Measurements from ENCODE around the gene SMARCAD1.
A peak's percentile ranks its signal among the peaks of the same experiment; 100 is the strongest.

The SMARCAD1 gene

DNA sequence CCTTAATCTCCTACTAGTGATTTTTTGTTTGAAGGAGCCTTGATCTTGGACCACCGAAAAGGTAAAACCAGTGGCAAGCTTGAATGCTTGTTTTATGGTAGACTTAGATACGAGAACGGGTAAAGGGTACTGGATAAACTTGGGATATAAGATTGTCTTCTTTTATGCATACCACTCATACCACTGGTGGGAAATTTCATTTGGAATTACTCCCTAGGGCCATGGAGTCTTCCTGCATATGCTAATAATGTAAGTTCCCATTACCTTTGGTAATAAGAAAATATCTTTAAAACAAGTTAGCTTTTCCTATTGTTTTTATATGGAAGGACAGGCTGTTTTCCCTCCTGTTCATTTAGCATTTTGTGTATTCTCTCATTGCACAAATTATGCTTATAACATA is 11.7 kb downstream of the SMARCAD1 start:
- Histone ChIP-seq H3K27me3 (no peaks in the 10 kb centered on the region), H3K9me3 (replicated peaks in 1 of 11) (no peaks in the 10 kb centered on the region; a peak in 1 of 22 replicates), H3K4me1 (no peaks in the 10 kb centered on the region), H3K4me3 (no peak overlapping the region), H3K27ac (no peak overlapping the region), H3K9ac (no peak overlapping the region), H4K20me1 (peaks cover 0 to 85% (median 22%) of the 10 kb centered on the region in 11 experiments; a peak in 15 of 22 replicates), H3K4me2 (no peak overlapping the region), H3K36me3 (peaks cover 67 to 98% (median 80%) of the 10 kb centered on the region in 11 experiments)
- no peak for TF ChIP-seq Cebpa-rat (IDR thresholded peaks at IDR 0.05)

DNA sequence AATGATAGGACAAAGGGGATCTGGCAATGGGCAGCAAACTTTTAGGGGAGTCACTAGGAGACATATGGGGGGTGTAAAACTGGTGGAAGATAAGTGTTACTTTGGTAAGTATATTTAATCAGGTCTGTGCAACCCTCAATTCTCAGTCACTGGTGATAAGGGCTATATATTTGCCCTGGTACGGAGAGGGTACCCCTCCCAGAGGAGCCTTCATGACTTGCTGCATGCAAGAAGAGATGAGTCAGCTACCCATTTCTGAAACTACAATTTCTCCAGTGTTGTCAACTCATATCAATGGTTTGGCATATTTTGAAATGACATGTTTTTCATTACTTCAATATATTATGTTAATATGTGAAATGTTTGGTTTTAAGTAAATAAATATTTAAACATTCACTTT is 14.3 kb downstream of the SMARCAD1 start:
- no peak overlapping the region for H3K4me2 ChIP-seq
- TF ChIP-seq Cebpa-rat (IDR thresholded peaks at IDR 0.05): no peak
- H3K9ac ChIP-seq: no peak overlapping the region
- H3K4me3 ChIP-seq: no peak overlapping the region
- H3K9me3 ChIP-seq (replicated peaks in 1 of 11): no peaks in the 10 kb centered on the region
- H3K27me3 ChIP-seq: no peaks in the 10 kb centered on the region
- peaks cover 0 to 89% (median 28%) of the 10 kb centered on the region in 11 experiments; a peak in 13 of 22 replicates for H4K20me1 ChIP-seq
- H3K27ac ChIP-seq: no peak overlapping the region
- H3K36me3 ChIP-seq: peaks cover 59 to 95% (median 75%) of the 10 kb centered on the region in 11 experiments
- no peaks in the 10 kb centered on the region for H3K4me1 ChIP-seq

DNA sequence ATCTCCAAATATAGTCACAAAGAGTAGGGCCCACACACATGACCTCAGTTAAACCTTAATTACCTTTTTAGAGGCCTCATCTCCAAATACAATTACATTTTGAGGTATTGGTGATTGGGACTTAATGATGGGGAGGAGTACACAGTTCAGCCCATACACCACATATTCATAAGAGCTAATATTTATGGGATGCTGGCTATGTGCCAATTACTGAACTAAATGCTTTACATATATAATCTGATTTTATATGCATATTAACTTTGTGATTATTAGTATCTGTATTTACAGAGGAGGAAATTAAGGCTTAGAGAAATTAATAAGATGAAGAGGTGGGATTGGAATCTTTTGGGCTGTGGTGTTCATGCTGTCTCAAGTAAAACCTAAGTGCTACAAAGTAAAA is 17.8 kb downstream of the SMARCAD1 start:
- Histone ChIP-seq H3K4me1 (peaks cover 0 to 8% (median 0%) of the 10 kb centered on the region in 10 experiments; a peak in 2 of 20 replicates), H4K20me1 (peaks cover under 1 to 71% (median 17%) of the 10 kb centered on the region in 11 experiments; a peak in 14 of 22 replicates), H3K36me3 (peaks cover 51 to 93% (median 76%) of the 10 kb centered on the region in 11 experiments), H3K4me3 (no peak overlapping the region), H3K9me3 (replicated peaks in 1 of 11) (no peaks in the 10 kb centered on the region), H3K4me2 (no peak overlapping the region), H3K27me3 (no peaks in the 10 kb centered on the region), H3K27ac (no peak overlapping the region), H3K9ac (no peak overlapping the region)
- TF ChIP-seq Cebpa-rat (IDR thresholded peaks at IDR 0.05): no peak

DNA sequence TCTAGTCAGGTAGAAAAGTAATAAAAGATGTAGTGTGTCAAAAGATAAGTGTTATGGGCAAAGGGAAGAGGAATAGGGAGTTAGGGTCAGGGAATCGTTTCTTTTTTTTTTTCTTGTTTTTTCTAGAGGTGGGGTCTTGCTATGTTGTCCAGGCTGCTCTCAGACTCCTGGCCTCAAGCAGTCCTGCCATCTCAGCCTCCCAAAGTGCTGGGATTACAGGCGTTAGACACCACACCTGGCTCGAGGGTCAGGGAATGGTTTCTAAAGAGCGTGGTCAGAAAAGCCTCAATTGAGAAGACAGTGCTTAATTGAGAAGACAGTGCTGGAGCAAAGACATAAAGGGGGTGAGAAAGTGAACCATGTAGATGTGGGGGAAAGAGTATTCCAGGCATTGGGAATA is 19.1 kb downstream of the SMARCAD1 start:
- TF ChIP-seq Cebpa-rat (IDR thresholded peaks at IDR 0.05): no peak
- Histone ChIP-seq H3K27me3 (no peaks in the 10 kb centered on the region), H3K36me3 (peaks cover 53 to 93% (median 79%) of the 10 kb centered on the region in 11 experiments), H3K4me1 (peaks cover 0 to 8% (median 0%) of the 10 kb centered on the region in 10 experiments; a peak in 2 of 20 replicates), H3K9ac (no peak overlapping the region), H3K9me3 (replicated peaks in 1 of 11) (no peaks in the 10 kb centered on the region), H3K4me3 (no peak overlapping the region), H3K4me2 (no peak overlapping the region), H4K20me1 (peaks cover 4 to 74% (median 17%) of the 10 kb centered on the region in 11 experiments; a peak in 15 of 22 replicates), H3K27ac (no peak overlapping the region)

DNA sequence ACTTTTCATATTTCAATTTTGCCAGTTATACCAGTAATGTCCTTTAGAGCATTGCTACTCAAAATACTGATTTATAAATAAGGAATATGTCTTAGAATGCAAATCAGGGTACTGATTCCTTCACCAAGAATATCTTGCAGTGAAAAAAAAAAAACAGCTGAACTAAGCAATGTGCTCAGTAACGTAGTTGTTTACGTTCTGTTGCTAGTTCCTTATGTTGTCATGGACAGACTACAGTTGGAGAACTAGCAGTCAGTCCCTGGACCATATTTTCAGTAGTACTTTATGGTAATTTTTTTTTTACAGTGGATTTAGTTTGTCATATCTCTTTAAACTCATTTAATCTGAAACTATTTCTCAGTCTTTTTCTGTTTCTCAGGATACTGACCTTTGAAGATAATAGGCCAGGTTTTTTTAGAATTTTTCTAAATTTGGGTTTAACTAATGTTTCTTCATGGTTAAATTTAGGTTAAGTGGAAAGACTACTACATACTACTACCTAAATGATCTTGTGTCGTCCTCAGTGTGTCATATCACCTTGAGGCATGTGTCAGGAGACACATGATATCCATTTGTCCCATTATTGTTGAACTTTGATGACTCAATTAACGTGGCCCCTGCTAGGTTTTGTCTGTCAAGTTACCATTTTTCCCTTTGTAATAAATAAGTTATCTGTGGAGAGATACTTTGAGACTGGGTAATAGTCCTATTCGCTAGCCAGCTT is 21.0 kb downstream of the SMARCAD1 start:
- Histone ChIP-seq H3K9me3 (replicated peaks in 1 of 11) (no peaks in the 10 kb centered on the region), H3K9ac (no peak overlapping the region), H3K4me1 (peaks cover 0 to 13% (median 0%) of the 10 kb centered on the region in 10 experiments; a peak in 5 of 20 replicates), H3K36me3 (peaks cover 54 to 93% (median 78%) of the 10 kb centered on the region in 11 experiments), H3K4me2 (no peak overlapping the region), H3K27me3 (no peaks in the 10 kb centered on the region), H3K4me3 (no peak overlapping the region), H4K20me1 (peaks cover 4 to 70% (median 17%) of the 10 kb centered on the region in 11 experiments; a peak in 15 of 22 replicates), H3K27ac (0 out of 22 replicates have a peak overlapping the region, but pooled peaks of 1 of the 11 experiments have one; percentile 5)
- no peak for TF ChIP-seq Cebpa-rat (IDR thresholded peaks at IDR 0.05)

DNA sequence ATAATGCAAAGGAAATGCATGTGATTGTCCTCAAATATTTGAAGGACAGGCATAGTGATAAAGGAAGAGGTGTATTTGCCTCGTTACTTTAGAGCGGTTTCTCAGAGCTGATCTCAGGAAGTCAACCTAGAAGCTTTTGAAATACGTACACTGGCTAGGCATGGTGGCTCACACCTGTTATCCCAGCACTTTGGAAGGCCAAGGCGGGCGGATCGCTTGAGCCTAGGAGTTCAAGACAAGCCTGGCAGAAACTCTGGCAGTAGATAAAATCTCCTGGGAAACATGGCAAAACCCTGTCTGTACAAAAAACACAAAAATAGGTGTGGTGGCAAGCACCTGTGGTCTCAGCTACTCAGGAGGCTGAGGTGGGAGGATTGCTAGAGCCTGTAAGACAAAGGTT is 24.9 kb downstream of the SMARCAD1 start:
- no peak overlapping the region for H3K27ac ChIP-seq
- TF ChIP-seq Cebpa-rat (IDR thresholded peaks at IDR 0.05): no peak

DNA sequence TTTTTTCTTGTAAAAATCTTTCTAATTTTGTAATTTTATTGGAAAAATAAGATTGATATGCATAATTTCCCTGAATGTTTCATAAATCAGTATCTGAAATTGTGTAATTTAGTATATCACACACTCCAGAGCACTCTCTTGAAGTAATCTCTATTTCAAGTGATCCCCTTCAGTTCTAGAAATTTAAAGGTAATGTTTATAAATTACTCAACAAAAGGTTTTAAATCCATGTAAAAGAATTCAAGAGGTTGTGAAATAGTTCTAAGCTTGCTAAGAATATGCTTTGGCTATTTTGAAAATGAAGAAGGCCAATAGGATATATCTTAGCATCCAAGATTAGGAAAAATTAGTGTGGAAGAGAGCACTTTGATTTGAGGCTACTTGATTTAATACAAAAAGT is 28.2 kb downstream of the SMARCAD1 start:
- no peak for TF ChIP-seq Cebpa-rat (IDR thresholded peaks at IDR 0.05)
- Histone ChIP-seq H3K9ac (no peak overlapping the region), H3K4me1 (peaks cover 0 to 13% (median 0%) of the 10 kb centered on the region in 10 experiments; a peak in 5 of 20 replicates), H3K27me3 (no peaks in the 10 kb centered on the region), H3K4me3 (no peak overlapping the region), H3K9me3 (replicated peaks in 1 of 11) (no peaks in the 10 kb centered on the region), H3K4me2 (no peak overlapping the region), H3K36me3 (peaks cover 79 to 100% (median 87%) of the 10 kb centered on the region in 11 experiments), H4K20me1 (peaks cover 0 to 27% (median 5%) of the 10 kb centered on the region in 11 experiments; a peak in 8 of 22 replicates), H3K27ac (no peak overlapping the region)

More for the DNA sequence above, 24.9 kb downstream of the SMARCAD1 start:
- Histone ChIP-seq H3K4me3 (no peak overlapping the region), H3K9me3 (replicated peaks in 1 of 11) (no peaks in the 10 kb centered on the region), H3K4me2 (no peak overlapping the region), H3K27me3 (no peaks in the 10 kb centered on the region), H3K36me3 (peaks cover 68 to 98% (median 84%) of the 10 kb centered on the region in 11 experiments), H3K4me1 (peaks cover 0 to 16% (median 0%) of the 10 kb centered on the region in 10 experiments; a peak in 5 of 20 replicates), H3K9ac (no peak overlapping the region), H4K20me1 (peaks cover under 1 to 37% (median 9%) of the 10 kb centered on the region in 11 experiments; a peak in 12 of 22 replicates)

DNA sequence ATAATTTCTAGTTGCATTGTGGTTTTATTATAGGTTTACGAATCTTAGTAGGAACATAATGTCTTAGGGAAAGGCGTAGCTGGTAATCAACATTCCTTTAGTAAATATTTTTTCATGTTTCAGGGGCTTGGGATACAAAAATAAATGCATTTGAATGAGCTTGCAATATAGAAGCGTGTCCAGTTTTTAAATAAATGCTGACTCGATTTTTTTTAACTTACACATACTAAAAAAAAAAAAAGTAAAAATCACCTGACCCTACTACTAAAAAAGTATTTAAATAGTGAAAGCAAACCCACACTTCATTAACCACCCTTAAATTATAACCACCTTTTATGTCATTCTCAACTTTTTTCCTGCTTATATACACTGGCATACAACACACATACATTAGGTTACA is 29.6 kb downstream of the SMARCAD1 start:
- Histone ChIP-seq H3K27me3 (no peaks in the 10 kb centered on the region), H3K4me3 (no peak overlapping the region), H3K4me1 (peaks cover 0 to 13% (median 0%) of the 10 kb centered on the region in 10 experiments; a peak in 5 of 20 replicates), H3K27ac (no peak overlapping the region), H3K9me3 (replicated peaks in 1 of 11) (no peaks in the 10 kb centered on the region), H3K36me3 (peaks cover 81 to 100% (median 88%) of the 10 kb centered on the region in 11 experiments), H3K4me2 (no peak overlapping the region), H4K20me1 (peaks cover 0 to 14% (median 5%) of the 10 kb centered on the region in 11 experiments; a peak in 3 of 22 replicates), H3K9ac (no peak overlapping the region)
- no peak for TF ChIP-seq Cebpa-rat (IDR thresholded peaks at IDR 0.05)

DNA sequence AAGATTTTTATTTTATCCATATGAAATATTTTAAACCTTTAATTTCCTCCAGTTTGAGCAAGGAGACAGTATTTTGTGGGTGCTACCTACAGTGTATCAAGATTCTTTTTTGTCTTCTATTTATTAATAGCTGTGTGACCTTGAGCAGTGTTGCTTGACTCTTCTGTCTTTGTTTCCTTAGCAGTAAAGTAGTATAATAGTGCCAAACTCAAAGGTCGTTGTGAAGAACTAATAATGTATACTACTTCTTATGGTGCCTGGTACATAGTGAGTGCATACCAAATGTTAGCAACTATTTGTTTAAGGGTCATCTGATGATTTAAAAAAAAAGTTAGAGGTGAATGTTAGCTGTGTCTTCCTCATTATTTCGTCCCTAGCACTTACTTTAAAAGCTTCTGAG is 30.5 kb downstream of the SMARCAD1 start:
- Histone ChIP-seq H3K9me3 (replicated peaks in 1 of 11) (no peaks in the 10 kb centered on the region), H3K4me2 (no peak overlapping the region), H3K27ac (no peak overlapping the region), H4K20me1 (peaks cover 0 to 14% (median 0%) of the 10 kb centered on the region in 11 experiments; a peak in 3 of 22 replicates), H3K36me3 (peaks cover 82 to 100% (median 93%) of the 10 kb centered on the region in 11 experiments), H3K4me1 (peaks cover 0 to 7% (median 0%) of the 10 kb centered on the region in 10 experiments; a peak in 5 of 20 replicates), H3K9ac (no peak overlapping the region), H3K4me3 (no peak overlapping the region), H3K27me3 (no peaks in the 10 kb centered on the region)
- TF ChIP-seq Cebpa-rat (IDR thresholded peaks at IDR 0.05): no peak

Measured in BLaER1 treated with 17β-estradiol and CSF1 and Interleukin-3, amounts not matched to agents 10 nM and 100 nM (cell line).